Measurements from ENCODE around the gene GK2. TPM values are rescaled to one million over a fixed set of nuclear protein-coding genes. Genes with fewer than 3 reads are reported as not detected.

GK2 gene
- total RNA-seq, 3 donors from 2014 or later (not counting 1 experiment from before 2014, with no cell fraction given): not detected

GRCh38 chr4:79357365-79357764, 50.7 kb downstream of the GK2 start:
- no peaks in the 10 kb centered on the region for H3K9me3 ChIP-seq (ENCODE audit: control insufficient read depth, insufficient read depth, low read length)
- H3K27me3 ChIP-seq (ENCODE audit: control insufficient read depth, insufficient read depth, low read length): no peaks in the 10 kb centered on the region
- DNase-seq: no peak
- Mint-ChIP-seq H3K27me3 (ENCODE audit: low read depth in 2 of 2) (no peaks in the 10 kb centered on the region), H3K36me3 (no peaks in the 10 kb centered on the region), H3K9me3 (peaks cover 0 to 3% of the 10 kb centered on the region in 2 donors), H3K4me3 (no peak overlapping the region), H3K4me1 (no peaks in the 10 kb centered on the region), H3K27ac (no peak overlapping the region)
- H3K4me3 ChIP-seq (ENCODE audit: low read length): no peak overlapping the region
- H3K36me3 ChIP-seq (ENCODE audit: control insufficient read depth, insufficient read depth, low read length): no peaks in the 10 kb centered on the region
- intact Hi-C loops (cut with micrococcal nuclease): no loop called here
- no peak overlapping the region for H3K27ac ChIP-seq (ENCODE audit: low read length)
- no peaks in the 10 kb centered on the region for H3K4me1 ChIP-seq (ENCODE audit: control insufficient read depth, insufficient read depth, low read length)
- no peak for ATAC-seq
- no peak for TF ChIP-seq CTCF (IDR thresholded peaks at IDR 0.05)
- WGBS (ENCODE audit: insufficient coverage): 84% methylated on average over 6 of the region's 8 CpGs

Other genes with a start within 250 kb of the GK2 start
- not detected for gene NAA11, start 82.2 kb downstream of the GK2 start, total RNA-seq

All from natural killer cell (primary cell).